ENCODE results near the gene SPEM2.

Gene SPEM2

DNA sequence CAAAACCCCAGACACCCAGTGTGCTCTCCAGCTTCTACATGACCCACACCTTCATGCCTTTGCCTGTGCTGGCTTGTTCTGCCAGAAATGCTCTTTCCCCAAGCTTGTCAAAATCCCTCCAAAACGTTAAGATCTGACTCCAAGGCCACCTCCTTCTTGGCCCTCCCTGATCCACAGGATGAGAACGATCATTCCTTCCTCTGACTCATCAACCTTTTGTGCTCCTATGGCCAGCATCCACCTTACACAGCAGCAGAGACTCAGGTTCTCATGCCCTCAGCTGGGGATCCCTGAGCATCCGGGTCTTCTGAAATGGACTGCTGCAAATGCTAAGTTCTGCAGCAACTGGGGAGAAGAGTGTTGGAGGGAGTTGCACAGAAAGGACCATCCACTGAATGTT, 51.1 kb downstream of the SPEM2 start:
- TF ChIP-seq SPI1 (IDR thresholded peaks at IDR 0.05; ENCODE audit: low read depth, low read length) (no peak), PAX5 (IDR thresholded peaks at IDR 0.05; ENCODE audit: insufficient read depth, low read length, severe bottlenecking) (no peak), POU2F2 (IDR thresholded peaks at IDR 0.05; ENCODE audit: low read depth, low read length) (no peak), POLR2A (IDR thresholded peaks at IDR 0.05; ENCODE audit: low read depth, low read length) (no peak), POLR2AphosphoS5 (IDR thresholded peaks at IDR 0.05; ENCODE audit: low read depth, low read length) (no peak), TAF1 (IDR thresholded peaks at IDR 0.05; ENCODE audit: low read depth, low read length) (no peak)
- FAIRE-seq (no peak), DNase-seq (ENCODE audit: insufficient read length, low spot score) (no peak)

- TF ChIP-seq POU2F2 (IDR thresholded peaks at IDR 0.05; ENCODE audit: low read depth, low read length): no peak
- no peak for TF ChIP-seq TAF1 (IDR thresholded peaks at IDR 0.05; ENCODE audit: low read depth, low read length)
- TF ChIP-seq POLR2AphosphoS5 (IDR thresholded peaks at IDR 0.05; ENCODE audit: low read depth, low read length): no peak
- TF ChIP-seq SPI1 (IDR thresholded peaks at IDR 0.05; ENCODE audit: low read depth, low read length): no peak
- no peak for TF ChIP-seq PAX5 (IDR thresholded peaks at IDR 0.05; ENCODE audit: insufficient read depth, low read length, severe bottlenecking)
- TF ChIP-seq POLR2A (IDR thresholded peaks at IDR 0.05; ENCODE audit: low read depth, low read length): no peak
- FAIRE-seq: no peak
- no peak for DNase-seq (ENCODE audit: insufficient read length, low spot score)
Observed at GRCh38 chr17:7476951-7477350, 51.5 kb downstream of the SPEM2 start.

Measured in GM12891 (cell line).